ENCODE measurements around the gene SEC16A.

SEC16A gene

GRCh38 chr9:136525207-136525606 is 42.4 kb upstream of the SEC16A start:
- DNase-seq (ENCODE audit: low read depth in 1 of 2, low spot score in 1 of 2) = no peak
- H3K27me3 ChIP-seq (ENCODE audit: insufficient read depth, poor library complexity, severe bottlenecking) = no peaks in the 10 kb centered on the region
- no peak overlapping the region for H3K27ac ChIP-seq (replicated peaks)
- H3K4me3 ChIP-seq (replicated peaks; ENCODE audit: insufficient read depth, low read length) = no peak overlapping the region
- TF ChIP-seq GABPA (IDR thresholded peaks at IDR 0.05; ENCODE audit: low read depth) (no peak), REST (IDR thresholded peaks at IDR 0.05; ENCODE audit: insufficient replicate concordance, low read depth) (no peak), SPI1 (IDR thresholded peaks at IDR 0.05; ENCODE audit: borderline replicate concordance, low read depth) (no peak), CTCF (IDR thresholded peaks at IDR 0.05; ENCODE audit: insufficient read depth, low read length) (no peak), POLR2AphosphoS5 (IDR thresholded peaks at IDR 0.05; ENCODE audit: low read depth) (no peak)

GRCh38 chr9:136522314-136523237 is 39.7 kb upstream of the SEC16A start:
- no peak for TF ChIP-seq REST (IDR thresholded peaks at IDR 0.05; ENCODE audit: insufficient replicate concordance, low read depth)
- TF ChIP-seq SPI1 (IDR thresholded peaks at IDR 0.05; ENCODE audit: borderline replicate concordance, low read depth) = peak; percentile 5; the same call in 1 of the 2 replicates
- peak; percentile 45; the same call in 1 of the 2 replicates for TF ChIP-seq POLR2AphosphoS5 (IDR thresholded peaks at IDR 0.05; ENCODE audit: low read depth)
- peak in 1 of 2 experiments; percentile 65 for DNase-seq (ENCODE audit: low read depth in 1 of 2, low spot score in 1 of 2)
- Histone ChIP-seq H3K27ac (replicated peaks) (peak overlapping the region; percentile 68), H3K27me3 (ENCODE audit: insufficient read depth, poor library complexity, severe bottlenecking) (no peaks in the 10 kb centered on the region), H3K4me3 (replicated peaks; ENCODE audit: insufficient read depth, low read length) (no peak overlapping the region)

GRCh38 chr9:136521537-136521936 is 38.7 kb upstream of the SEC16A start:
- Histone ChIP-seq H3K27ac (replicated peaks) (peak overlapping the region; percentile 68), H3K4me3 (replicated peaks; ENCODE audit: insufficient read depth, low read length) (no peak overlapping the region), H3K27me3 (ENCODE audit: insufficient read depth, poor library complexity, severe bottlenecking) (no peaks in the 10 kb centered on the region)
- TF ChIP-seq POLR2AphosphoS5 (IDR thresholded peaks at IDR 0.05; ENCODE audit: low read depth) (0 out of 2 replicates have a peak, but pooled peaks have one; percentile 50), CTCF (IDR thresholded peaks at IDR 0.05; ENCODE audit: insufficient read depth, low read length) (no peak), REST (IDR thresholded peaks at IDR 0.05; ENCODE audit: insufficient replicate concordance, low read depth) (no peak), GABPA (IDR thresholded peaks at IDR 0.05; ENCODE audit: low read depth) (no peak)
- DNase-seq (ENCODE audit: low read depth in 1 of 2, low spot score in 1 of 2) = peak in 1 of 2 experiments; percentile 78
